Measurements from ENCODE around the gene STON1.

- TF ChIP-seq POLR2A (IDR thresholded peaks at IDR 0.05) = no peak
- no peak for TF ChIP-seq CTCF (IDR thresholded peaks at IDR 0.05)
Observed at GRCh38 chr2:48531141-48531648, 1.2 kb downstream of the STON1 start.

All from right lobe of liver (tissue), 4 donors.